Activated CD4-positive, alpha-beta T cell treated with anti-CD3 and anti-CD28 coated beads, Interleukin-2, amount 50 U/mL, for 16 hours (primary cell): Measurements from ENCODE around the gene RPS6KB2.
"Not testable (repeated sequence)": the region's sequence is repeated elsewhere in the genome, so short reads cannot be mapped to it uniquely, and the experiment has no call there.

Source experiments
- DNase-seq: peaks from one replicate; pipeline ENCODE4 v3.0.0-alpha.2; 2020

The RPS6KB2 gene

DNA sequence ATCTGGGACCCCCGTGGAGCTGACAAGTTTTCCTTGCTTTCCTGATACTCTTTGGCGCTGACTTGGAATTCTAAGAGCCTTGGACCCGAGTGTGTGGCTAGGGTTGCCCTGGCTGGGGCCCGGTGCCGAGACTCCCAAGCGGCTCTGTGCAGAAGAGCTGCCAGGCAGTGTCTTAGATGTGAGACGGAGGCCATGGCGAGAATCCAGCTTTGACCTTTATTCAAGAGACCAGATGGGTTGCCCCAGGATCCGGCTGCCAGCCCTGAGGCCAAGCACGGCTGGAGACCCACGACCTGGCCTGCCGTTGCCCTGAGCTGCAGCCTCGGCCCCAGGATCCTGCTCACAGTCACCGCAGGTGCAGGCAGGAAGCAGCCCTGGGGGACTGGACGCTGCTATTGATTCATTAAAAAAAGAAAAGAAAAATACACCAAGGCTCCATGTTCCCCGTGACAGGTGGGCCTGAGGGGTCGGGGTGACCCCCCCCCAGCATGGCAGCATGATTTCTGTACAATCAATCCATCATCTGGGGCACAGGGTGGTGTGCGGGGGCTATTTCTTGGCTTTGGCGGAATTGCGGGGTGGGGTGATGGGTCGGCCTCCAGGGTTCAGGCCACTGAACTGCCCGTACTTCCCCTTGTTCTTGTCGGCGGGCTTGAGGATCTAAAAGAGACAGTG is 30.2 kb upstream of the RPS6KB2 start:
- no peak for DNase-seq

DNA sequence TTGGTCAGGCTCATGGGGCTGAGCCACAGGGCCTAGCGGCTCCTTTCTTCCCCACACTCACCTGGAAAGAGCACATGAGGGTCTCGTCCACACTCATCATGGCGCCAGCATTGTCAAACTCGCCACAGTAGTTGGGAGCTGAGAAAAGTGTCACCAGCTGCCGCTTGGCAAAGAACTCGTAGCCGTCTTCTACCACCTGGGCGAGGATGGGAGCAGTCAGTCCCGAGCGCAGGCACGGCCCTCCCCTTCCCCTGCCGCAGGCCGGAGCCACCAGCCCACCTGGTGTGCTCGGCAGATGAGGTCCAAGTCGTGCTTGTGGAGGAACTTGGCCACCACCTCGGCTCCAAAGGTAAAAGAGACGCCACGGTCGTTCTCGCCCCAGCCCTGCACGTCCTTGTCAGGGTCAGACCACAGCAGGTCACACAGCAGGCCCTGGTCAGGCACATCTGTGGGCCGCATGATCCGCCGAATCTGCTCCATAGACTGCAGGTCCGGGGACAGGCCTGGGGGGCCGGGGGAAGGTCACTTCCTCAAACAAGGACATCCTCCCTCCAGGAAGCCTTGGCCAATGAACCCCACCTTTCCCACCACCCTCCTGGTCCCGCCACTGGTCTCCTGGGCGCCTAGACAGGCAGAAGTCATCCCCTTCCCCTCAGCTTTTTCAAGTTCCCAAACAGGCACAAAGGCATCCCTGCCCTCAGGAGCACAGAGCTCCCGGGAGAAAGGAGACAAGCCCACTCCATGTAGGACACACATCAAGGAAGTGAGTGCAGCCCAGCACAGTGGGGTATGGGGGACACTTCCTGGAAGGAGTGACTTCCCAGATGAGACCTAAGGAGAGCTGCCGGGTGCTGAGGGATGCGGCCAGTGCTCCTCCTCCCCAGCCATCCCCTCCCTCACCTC is 29.4 kb upstream of the RPS6KB2 start:
- DNase-seq = no peak

DNA sequence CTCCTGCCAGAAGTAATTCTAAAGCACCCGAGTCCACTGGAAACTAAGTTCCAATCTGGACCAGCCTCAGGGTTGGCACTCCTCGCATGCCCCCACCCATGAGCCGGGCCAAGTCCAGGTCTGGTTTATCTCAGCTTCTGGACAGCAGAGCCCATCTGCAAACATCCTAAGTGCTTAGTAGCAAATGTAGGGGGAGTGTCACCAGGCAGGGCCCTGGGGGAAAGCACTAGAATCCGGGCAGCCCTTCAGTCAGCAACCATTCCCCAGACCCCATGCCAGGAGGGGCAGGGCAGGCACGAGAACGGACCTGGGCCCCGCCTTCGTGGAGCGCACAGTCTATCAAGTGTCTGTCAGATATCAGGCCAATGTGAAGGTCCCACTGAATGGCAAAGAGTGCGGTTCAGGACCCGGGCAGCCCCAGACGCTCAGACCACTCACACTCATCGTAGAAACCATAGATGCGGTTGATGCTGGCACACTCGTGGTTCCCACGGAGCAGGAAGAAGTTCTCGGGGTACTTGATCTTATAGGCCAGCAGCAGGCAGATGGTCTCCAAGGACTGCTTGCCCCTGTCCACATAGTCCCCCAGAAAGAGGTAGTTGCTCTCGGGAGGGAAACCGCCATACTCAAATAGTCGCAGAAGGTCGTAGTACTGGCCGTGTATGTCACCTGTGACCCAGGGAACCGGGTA is 27.9 kb upstream of the RPS6KB2 start:
- no peak for DNase-seq

DNA sequence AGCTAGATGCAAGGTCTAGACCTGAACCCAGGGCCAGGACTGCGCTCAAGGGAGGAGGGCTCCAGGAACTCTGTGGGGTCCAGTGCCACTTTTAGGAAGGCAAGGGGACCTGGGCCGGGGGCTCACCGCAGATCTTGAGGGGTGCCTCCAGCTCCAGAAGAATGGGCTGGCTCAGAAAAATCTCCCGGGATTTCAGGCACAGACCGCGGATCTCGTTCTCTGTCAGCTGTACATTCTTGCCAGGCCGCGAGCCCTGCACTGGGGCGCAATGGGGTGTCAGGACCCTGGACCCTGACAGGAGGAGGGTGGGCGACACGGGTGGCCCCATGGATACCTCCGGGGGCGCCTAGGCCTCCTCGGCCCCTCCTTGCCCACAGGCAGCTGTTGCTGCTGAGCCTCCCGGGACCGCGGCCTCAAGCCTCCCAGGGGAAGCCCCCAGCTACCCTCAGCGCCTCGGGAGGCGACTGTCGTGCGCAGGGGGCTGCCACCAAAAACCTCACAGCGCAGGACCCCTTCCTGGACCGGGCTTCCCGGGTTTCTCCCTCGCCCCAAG is 27.3 kb upstream of the RPS6KB2 start:
- no peak for DNase-seq

DNA sequence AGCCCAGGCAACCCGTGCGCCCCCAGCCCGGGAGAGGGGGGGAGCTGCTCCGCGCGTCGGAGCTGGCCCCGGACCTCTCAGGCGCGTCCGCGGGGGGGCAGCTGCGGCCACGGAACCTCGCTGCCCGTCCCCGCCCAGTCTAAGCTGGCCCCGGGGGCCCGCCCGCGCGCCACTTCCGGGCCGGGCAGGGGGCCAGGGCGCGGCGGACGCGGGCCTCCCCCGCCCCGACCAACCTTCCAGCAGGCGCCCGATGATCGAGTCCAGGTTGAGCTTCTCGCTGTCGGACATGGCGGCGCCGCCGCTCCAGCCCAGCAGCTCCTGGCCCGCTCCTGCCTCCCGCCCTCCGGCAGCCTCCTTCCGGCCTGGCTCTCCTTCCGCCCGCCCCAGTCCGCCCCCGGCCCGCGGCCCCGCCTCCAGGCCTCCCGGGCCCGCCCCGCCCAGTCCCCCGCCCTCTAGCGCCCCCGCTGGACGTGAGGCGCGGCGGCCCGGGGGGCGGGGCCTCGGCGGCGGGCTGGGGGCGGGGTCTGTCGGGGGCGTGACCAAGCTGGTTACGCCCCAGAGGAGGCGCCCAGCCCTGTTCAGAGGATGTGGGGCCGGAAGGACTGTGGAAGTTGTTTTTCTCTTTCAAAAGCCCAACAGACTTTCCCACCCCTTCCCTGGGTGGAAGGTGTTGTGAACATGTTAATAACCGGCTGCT is 26.7 kb upstream of the RPS6KB2 start, which contains the start of gene PPP1CA:
TSS of gene PPP1CA (minus strand) at position 364 of the 697 bp plus-strand sequence. CDS start at position 288, 76 bp downstream.
- peak; percentile 92 for DNase-seq

DNA sequence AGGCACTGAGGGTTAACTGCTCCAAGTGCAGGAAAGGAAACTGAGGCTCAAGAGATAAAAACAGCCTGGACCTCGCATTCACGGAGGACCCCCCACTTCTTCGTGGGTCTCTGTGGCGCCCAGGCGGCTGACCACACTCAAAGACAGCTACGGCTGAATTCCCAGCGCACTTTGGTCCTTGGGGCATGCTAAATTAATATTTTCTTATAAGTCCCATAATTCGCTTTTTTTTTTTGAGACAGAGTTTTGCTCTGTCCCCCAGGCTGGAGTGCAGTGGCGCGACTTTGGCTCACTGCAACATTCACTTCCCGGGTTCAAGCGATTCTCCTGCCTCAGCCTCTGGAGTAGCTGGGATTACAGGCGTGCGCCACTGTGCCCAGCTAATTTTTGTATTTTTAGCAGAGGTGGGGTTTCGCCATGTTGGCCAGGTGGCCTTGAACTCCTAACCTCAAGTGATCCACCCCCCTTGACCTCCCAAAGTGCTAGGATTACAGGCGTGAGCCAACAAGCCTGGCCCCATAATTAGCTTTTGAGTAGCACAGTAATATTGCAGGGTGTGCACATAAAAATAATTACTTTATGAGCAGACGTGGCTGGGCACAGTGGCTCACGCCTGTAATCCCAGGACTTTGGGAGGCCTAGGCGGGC is 26.0 kb upstream of the RPS6KB2 start:
- not testable (repeated sequence) for DNase-seq

DNA sequence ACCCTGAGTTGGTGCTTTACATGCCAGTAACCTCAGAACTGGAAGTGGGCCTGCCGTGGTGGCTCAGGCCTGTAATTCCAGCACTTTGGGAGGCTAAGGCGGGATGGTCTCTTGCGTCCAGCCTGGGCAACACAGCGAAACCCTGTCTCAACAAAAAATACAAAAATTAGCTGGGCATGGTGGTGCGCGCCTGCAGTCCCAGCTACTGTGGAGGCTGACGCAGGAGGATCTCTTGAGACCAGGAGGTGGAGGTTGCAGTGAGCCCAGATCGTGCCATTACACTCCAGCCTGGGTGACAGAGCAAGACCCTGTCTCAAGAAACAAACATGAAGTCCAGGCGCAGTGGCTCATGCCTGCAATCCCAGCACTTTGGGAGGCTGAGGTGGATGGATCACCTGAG is 25.2 kb upstream of the RPS6KB2 start:
- DNase-seq = not testable (repeated sequence)

DNA sequence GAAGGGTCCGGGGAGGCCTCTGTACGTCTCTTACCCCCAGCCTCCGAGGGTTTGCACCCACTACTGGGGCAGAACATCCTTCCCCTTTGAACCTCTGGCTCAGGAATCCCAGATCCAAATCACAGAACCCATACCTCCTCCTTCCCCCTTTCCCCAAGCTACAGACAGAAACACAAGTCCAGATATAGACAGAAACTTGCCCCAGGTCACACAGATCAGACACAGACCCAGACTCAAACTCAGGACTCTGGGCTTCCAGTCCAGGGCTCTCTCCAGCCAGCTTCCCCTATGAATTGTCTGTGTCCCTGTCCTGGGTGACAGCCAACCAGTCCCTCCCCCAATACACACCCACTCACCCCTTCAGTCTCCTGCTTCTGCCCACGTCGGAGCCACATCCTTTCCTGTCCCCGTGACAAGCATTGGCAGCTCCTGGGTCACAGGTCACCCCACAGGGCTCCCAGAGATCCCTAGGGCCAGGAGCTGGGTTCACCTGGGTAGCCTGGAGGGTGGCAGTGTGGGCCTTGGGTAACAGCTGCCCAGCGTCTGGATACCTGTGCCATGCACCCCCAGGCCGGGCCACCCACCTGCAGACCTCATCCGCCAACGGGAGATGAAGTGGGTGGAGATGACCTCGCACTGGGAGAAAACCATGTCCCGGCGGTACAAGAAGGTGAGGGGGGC is 23.6 kb upstream of the RPS6KB2 start:
- DNase-seq = peak; percentile 77

DNA sequence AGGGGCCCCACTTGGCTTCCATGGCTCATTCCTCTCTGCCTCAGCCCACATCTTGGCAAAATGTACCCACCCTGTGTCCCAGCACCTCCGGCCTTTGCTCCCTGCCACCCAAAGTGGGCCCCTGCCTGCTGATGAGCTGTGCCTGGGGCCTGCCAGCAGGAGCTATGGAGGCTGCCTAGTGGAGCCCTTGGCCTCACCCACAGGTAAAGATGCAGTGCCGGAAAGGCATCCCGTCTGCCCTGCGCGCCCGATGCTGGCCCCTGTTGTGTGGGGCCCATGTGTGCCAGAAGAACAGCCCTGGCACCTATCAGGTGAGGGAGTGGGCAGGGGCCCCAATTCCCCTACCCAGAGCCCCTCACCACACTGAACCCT is 23.1 kb upstream of the RPS6KB2 start:
- DNase-seq = no peak

DNA sequence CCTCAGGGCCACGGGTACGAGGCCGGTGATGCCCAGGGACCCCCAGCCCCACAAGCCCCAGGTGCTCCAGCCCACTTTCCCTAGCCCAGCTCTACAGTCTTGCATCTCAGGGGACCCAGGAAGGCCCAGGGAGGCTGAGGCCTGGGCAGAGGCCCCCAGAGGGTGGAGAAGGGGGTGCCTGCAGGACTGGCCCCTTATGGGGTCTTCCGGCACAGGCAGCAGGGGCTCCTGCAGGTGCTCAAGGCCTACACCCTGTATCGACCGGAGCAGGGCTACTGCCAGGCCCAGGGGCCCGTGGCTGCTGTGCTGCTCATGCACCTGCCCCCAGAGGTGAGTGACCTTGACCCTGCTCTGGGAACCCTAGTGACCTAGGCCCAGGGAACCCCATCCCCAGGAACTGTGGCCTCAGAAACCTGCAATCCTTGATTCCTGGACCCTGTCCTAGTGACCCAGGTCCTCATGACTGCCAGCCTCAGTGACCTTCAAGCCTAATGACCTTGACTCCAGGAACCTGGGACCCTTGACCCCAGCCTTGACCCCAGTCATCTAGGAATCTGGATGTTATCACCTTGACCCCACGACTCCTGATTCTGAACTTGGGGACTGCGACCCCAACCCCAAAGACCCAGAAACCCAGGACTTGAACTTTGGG is 22.5 kb upstream of the RPS6KB2 start:
- DNase-seq = no peak

DNA sequence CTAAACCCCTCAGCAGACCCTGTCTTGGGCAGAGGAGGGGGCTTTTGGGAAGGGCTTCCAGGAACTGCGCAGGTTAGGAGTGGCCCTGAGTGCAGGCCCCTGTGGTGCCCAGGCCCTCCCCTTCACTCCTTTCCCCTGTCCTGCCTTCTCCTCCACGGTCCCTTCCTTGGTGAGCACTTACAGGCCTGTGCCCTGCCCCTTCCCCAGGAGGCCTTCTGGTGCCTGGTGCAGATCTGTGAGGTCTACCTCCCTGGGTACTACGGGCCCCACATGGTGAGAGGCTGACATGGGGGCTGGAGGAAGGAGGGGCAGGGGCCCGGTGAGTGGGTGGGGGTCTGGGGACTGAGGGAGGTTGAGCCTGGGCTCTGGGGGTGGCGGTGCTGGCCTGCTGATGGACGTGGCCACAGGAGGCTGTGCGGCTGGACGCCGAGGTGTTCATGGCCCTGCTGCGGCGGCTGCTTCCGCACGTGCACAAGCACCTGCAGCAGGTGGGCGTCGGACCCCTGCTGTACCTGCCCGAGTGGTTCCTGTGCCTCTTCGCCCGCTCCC is 21.8 kb upstream of the RPS6KB2 start:
- no peak for DNase-seq

DNA sequence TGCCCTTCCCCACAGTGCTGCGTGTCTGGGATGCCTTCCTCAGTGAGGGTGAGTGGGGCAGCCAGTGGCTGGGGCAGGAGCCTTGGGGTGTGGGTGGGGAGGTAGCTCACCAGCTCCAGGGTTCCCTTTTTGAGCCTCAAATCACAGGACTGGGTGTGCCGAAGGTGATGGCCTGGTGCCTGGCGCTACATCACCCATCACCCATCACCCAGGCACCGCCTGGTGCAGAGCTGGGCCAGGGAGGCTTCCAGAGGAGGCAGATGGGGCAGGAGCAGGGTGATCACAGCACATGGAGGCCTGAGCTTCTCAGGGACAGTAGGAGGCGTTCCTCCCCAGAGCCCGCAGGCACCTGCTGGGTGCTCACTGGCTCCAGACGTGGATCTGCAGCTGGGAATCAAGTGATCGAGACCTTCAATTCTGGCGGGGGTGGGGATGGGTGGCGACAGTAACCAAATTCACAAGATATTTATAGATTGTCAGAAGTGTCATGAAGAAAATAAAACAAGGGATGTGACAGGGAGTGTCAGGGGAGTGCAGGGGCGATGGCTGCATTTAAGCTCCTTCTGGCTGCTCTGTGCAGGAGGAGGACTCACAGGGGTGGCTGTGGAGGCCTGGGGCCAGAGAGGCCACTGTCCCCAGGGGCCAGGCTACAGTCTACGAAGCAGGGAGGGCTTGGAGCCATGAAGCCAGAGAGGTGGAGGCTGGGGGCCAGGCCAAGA is 21.2 kb upstream of the RPS6KB2 start:
- no peak for DNase-seq

DNA sequence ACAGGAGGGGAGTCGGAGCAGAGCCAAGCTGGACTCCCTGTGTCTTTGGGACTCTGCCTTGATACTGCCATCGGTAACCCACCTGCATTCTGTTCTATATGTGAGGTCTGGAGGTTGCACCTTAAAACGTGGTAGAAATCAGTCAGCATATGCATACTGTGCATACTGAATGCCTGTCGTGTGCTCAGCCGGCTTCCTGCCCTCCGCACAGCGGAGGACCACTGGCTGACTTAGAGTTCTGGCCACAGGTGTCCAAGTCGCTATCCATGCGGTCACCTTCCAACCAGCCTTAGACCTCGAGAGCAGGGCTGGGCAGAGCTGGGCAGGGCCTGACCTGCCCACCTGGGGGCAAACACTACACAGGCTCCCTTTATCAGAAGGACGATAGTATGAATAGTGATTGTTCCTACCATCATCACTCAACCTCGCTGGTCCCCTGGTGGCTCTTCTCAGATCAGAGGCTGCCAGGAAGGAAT is 20.6 kb upstream of the RPS6KB2 start:
- DNase-seq = no peak

DNA sequence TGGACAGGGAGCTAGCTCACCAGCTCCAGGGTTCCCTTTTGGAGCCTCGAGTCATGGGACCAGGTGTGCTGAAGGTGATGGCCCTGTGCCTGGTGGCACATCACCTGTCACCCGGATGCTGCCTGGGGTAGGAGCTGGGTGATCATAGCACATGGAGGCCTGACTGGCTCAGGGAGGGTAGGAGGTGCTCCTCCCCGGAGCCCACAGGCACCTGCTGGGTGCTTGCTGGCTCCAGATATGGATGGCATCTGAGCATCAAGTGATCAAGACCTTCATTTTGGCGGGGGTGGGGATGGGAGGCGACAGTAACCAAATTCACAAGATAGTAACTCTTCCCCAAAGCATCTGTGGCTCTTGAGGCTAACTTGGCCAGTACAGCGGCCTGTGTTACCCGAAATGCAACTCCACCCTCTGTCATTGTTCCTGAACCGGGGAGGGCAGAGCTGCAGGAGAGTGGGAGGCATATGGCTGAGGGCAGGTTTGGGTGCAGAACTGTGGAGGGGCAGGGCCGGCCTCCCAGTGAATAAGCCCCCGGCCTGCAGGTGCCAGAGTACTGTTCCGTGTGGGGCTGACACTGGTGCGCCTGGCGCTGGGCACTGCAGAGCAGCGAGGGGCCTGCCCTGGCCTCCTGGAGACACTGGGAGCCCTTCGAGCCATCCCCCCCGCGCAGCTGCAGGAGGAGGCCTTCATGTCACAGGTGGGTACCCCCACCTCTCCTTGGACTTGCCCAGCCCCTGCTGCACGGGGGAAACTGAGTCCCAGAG is 19.7 kb upstream of the RPS6KB2 start:
- DNase-seq = peak; percentile 46

DNA sequence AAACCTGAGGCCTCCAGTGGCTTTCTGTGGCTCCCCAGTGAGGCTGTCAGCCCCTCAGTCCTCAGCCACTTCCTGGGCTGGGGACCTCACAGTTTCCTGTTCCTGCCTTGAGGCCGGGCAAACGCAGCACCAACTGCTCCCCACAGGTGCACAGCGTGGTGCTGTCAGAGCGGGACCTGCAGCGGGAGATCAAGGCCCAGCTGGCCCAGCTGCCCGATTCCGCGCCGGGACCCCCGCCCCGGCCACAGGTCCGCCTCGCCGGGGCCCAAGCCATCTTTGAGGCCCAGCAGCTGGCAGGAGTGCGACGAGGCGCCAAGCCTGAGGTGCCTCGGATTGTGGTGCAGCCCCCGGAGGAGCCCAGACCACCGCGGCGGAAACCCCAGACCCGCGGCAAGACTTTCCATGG is 19.0 kb upstream of the RPS6KB2 start:
- peak; percentile 89 for DNase-seq

DNA sequence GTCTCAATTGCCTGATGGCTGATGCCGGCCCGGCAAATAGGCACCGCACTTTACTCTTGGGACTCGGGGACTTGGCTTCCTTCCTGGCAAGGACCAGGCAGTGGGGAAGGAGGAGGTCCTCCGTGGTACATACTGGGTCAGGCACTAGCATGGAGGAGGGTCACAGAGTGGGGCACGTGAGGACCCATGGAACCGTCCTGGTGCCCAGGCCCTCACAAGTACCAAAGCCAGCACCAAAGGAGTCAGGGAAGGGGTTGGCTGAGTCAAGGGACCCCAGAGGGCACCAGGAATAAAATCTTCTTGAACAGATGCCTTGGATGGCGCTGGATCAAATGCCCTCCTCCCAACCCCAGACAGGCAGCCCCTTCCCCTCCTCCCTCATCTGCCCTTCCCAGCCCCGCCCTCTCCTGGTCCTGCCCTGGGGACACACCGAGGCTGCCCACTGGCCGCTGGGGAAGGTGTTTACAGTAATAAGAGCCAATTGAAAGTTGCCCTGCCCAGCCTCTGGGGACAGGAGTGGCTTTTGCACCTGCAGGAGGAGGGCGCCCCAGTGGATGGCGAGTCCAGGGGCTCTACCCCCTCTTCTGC is 18.4 kb upstream of the RPS6KB2 start:
- no peak for DNase-seq

DNA sequence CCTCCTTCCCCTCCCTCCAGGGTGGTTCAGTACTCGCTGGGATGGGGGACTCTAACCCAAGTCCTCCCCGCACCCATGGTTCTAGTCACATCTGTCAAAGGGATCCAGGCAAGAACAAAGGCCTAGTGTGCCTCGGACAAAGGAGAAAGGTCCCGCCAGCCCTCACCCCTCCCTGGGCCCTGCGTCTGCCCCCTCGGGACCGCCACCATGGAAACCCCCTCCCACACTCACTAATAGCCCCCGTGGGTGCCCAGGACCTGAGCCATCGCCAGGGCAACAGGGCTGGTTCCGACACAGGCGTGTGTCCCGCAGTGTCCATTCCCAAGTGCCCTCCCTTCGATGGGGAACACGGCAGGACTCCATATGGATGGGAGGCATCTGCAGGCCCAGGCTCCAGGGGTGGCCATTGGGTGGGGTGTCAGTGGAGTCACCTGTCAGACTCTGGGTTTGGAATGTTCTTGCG is 17.9 kb upstream of the RPS6KB2 start:
- no peak for DNase-seq

DNA sequence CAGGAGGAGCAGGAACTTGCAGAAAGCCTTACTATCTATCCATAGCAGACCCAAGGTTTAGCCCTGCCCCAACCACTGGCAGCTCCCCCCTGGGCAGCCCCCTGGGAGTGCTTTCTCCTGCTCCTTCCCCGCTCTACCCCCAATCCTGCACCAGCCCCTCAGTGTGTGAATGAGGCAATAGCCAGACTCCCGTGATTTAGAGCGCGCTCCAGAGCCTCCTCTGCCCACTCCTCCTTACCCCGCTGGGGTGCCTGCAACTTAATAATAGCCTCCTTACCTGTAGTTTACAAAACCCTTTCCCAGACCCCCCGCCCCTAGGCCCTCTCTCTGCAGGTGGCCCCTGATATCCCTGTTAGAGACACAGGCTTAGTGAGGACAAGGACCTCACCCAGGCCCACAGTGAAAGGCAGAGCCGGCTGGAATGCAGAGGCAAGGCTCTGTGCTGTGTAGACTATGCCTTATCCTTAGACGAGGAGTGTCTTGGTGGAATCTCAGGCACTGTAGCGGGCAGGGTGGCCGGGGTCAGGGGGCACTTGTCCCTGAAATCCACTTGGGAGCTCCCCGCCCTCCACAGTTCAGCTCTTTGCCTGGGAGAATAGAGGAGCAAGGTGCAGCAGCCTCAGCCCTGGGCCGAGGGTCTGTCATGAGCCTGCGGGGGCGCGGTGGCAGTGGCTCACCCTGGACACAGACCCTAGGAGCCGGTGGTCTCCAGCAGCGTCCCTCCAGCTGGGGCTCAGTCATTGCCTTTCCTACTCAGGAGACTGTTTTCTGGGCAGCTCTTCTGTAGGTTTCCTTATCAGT is 17.1 kb upstream of the RPS6KB2 start:
- DNase-seq = no peak
